Activated T-helper 1 cell treated with Interleukin-2 at 50 U/mL for 16 hours (primary cell): ENCODE results near the gene RAB11FIP3.

Experiments
- DNase-seq: peaks from one replicate; pipeline ENCODE4 v3.0.0-alpha.2; 2020; ENCODE audit warnings: low read depth

The RAB11FIP3 gene

DNA sequence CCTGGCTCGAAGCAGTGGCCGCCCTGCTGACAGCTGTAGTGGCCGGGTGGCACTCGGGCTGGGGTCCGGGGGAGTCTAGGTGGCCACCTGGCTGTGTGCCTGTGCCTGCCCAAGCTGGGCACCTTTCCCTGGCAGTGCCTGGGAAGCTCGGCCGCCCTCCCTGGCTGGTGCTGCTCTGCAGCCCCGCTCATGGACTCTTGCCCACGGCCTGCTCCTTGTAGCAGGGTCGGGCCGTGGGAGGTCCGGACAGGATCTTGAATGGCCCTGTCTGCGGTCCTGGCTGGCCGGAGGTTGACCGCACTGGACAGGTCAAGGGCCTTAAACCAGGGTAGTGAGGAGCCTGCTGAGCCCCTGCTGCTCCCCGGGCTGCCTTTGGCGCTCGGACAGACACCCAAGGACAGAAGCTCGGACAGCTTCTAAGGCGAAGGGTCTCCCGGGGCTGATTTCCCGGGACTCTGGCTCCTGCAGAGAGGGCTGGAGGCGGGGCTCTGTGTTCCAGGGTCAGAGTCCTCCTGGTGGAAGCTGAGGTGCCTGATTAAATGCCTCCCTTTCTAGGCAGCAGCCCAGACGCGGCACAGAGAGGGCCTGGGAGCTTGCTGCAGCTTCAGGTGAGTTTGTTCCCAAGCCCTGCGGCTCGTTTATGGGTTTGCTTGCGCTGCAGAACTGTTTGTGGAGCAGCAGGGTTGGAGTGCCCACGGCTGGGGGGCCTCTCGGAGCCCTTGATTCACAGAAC lies 108.1 kb downstream of the RAB11FIP3 start:
- no peak for DNase-seq

DNA sequence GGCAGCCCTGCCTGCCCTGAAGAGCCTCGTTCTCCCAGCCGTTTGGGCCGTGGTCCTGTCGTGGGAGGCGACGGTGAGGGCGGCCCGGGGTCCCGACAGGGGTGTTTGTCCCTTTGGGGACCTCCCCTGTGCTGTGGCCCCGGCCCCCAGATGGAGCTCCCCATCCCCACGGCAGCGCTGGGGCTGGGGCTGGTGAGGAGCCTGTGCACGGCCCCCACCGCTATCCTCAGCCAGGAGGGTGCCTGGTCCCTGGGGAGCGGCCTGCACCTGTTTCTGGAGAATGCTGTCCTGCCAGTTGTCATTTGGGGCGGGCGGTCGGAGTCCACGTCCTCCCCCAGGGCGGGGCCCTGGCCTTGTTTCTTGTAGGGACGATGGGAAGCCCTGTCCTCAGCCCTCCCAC lies 108.7 kb downstream of the RAB11FIP3 start:
- DNase-seq = no peak

DNA sequence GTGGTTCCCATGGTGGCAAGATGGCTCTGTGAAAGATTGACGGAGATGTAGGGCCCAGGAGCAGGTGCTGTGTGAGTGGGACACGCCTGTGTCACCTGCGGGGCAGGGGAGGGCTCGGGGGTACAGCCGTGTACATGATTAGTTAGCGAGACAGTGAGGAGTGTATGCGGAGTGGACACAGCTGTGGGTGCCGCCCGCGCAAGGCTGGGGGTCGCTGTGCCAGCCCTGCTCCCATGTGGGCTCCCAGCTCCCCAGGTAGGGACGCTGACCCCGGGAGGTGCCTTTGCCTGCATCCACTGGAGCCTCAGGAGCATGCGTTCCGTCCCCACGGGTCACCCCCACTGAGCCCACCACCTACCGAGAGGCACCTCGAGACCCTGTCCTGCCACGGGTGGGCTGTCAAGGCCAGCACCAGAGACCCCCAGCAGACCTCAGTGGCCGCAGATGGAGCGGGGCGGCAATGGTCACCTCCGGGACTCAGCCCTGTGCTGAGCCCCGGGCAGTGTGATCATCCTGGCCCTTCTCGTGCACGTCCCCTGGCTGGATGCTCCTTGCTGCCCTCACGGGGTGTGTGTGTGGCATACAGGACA lies 109.5 kb downstream of the RAB11FIP3 start:
- no peak for DNase-seq

DNA sequence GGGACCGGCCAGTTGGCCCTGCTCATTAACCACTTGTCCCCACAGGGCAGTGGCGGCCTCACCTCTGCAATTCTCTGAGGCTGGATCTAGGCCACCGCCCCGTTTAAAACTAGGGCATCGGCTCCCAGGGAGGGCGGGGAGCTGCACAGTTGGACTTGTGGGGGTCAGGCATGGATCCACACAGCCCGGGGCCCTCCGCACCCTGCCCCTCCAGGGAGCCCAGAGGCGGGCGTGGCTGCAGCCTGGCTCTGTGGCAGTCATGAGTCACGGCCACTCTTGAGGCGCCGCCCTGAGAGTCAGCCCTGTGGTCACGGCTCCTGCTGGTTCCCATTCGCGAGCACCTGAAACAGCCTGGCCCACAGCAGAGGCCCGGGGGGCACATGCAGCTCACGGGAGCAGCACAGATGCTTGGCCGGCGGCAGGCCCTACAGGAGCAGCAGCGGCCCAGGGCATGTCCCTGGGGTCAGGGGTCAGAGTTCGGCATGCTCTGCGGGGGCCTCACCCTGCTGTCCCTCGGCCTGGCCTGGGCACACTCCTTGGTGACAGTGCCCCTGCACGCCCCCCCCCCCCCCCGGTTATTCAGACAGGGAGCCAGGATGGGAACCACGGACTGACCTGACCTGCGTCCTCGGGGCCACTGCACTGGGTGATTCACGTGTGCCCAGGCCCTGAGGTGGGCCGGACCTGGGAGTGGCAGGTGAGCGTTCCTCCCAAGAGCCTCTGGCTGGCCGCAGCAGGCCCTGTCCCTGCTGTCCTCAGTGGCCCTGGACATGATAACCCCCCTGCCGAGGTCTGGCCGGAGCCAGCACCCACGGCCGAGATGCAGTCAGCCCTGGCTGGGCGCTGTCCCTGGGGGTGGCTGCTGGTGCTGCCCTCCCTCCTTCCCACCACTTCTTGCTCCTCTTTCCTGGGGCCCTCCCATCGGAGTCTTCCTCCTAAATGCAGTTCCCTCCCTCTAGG lies 110.3 kb downstream of the RAB11FIP3 start:
- DNase-seq = no peak

DNA sequence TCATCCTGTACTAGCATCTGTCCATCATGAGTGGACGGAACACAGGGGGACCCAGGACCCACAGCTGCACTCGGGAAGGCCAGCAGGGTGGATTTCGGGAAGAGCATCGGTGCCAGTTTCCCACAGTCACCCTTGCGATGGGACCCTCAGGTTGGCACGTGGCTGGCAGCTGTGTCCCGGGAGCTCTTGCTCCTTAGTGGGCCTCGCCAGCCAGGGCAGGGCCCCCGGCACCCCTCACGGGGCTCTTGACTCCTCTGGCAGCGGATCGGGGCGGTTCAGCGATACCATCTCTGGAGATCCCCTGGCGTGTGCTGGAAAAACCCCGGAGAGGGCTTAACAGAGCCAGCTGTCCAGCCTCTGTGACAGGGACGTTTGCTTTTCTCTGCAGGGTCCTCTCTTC lies 111.3 kb downstream of the RAB11FIP3 start:
- no peak for DNase-seq

DNA sequence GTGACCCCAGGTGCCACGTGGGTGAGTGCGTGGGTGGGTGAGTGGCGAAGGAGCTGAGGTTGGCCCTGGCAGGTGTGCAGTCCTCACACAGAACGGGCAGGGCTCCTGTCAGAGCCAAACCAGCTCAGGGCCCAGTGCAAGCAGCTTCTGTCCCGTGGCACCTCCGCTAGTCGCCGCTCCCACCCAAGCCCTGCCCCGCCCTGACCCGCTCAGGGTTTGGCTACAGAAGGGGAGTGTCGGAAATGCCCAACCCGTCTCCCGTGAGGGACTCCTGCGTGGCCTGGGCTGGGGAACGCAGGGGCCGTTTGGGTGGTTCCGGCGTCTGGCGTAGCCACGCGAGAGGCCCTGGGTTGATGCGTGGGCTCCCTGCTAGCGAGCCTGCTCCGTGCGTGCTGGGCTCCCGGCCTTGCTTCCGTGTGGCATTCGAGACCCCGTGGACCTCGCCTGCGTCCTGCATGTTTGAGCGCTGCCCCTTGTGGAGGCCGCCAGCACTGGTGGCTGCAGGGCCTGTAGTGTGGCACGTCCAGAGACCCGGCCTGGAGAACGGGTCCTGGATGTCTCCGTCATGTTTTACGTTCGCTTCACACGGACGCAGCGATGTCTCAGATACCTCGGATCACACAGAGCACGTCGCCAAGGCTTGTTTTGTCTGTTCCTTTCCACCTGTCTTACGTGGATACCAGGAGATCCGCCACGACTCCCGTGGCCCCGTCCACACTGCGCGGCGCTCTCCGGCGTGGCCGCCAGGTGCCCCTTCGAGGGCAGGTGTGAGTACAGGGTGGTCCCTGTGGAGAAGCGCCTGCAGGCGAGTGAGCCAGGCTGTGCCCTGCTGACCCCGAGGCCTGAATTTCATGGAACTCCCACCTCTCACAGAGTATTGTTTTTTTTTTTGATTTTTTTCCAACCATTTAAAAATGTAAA lies 112.2 kb downstream of the RAB11FIP3 start:
- no peak for DNase-seq

DNA sequence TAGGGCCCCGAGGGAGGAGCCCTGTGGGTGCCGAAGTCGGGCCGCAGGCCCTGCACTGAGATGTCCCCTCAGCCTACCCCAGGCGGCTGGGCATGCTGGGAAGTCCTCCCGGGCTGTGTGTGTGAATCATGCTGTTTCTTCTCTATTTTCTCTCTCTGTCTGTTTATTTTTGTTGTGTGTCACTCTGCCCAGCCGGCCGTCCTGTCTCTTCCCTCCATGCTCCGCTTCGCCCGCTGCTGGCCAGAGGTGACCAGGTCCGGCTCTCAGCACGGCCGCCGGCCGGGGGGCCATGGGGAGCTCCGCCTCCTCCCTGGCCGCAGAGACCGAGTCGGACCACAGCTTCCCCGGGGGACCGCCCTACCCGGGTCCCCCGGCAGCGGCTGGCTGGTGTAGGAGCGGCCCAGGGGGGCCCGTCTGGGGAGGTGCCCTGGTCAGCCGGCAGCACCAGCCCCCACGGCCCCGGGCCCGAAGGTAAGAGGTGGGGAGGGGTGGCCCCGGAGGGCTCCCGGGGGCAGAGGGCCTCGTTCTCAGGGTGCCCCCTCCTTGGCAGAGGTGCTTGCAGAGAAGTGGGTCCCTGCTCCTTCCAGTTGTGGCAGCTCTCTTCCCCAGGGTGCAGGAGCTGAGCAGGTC lies 114.6 kb downstream of the RAB11FIP3 start:
- DNase-seq = no peak

DNA sequence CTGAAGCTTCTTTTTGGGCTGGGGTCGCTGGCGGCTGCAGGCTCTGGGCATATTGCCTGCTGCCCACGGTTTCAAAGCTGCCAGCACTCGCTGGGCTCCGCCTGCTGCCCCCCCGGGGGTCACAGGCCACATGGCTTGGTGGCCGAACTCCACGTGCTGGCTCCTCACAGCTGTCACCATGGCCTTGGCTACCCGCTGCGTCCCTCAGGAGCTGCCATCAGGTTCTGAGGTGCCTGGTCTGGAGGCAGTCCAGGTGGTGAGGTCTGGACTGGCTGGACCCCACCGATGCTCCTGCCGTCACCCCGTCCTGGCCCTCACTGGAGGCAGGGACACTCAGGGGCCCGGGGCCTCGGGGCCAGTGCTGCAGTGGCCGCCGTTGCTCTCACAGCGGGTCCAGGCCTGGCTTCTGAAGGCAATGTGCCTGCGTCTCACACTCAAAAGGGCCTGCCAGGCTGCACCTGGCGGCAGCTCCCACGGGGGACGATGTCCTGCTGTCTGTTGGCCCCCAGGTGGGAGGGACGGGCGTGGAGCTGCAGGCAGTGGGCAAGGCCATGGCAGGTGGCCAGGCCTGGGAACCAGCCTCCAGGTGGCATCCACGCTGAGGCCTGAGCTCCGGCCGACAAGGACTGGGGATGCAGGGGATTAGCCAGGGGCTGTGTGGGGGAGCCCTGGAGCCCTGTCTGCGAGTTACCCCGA lies 115.3 kb downstream of the RAB11FIP3 start:
- no peak for DNase-seq

DNA sequence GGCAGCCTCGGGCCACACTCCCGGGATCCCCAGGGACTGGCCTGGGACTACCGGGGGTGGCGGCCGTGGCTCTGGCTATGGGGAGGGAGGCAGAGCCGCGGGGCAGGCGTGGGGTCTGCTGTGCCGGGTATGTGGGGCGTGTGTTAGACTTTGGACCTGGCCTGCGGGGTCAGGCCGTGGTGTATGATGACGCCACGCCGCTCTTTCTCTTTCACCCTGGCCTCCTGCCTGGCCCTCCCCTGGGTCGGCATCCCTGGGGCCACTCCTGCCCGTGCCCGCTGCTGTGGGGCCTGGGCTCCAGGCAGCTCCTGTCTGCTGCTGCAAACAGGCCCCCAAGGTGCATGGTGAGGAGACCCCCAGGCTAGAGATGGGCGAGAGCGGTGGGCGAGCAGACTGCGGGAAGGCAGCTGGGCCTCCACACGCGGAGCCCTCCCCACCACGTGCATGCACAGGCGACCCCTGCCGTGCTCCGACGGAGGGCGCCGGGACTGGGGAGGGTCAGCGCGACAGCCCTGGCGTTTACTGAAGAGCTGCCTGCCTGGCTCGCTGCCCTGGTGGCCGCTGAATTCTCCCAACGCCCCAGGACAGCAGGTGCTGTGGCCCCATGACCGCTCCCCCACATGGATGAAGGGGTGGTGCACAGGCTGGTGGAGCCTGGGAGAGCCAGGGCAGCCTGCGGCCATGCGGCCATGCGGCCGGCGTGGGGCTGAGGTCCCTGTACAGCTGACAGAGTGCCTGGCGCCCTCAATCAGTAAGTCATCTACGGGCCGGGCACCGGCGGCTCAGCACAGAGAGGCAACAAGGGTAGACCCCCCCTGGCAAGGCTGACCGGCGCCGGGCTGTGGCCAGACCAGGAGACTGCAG lies 118.1 kb downstream of the RAB11FIP3 start:
- no peak for DNase-seq

DNA sequence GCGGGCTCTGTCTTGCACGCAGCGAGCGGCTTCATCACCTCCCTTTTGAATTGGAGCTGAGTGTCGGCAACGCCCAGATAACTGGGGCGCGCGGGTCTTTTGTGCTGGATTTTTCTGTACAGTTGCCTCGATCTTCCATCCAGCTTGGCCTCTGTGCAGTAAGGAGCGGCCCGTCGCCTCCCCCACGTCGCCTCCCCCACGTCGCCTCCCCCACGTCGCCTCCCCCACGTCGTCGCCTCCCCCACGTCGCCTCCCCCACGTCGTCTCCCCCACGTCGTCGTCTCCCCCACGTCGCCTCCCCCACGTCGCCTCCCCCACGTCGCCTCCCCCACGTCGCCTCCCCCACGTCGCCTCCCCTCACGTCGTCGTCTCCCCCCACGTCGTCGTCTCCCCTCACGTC lies 119.1 kb downstream of the RAB11FIP3 start:
- DNase-seq = no peak

DNA sequence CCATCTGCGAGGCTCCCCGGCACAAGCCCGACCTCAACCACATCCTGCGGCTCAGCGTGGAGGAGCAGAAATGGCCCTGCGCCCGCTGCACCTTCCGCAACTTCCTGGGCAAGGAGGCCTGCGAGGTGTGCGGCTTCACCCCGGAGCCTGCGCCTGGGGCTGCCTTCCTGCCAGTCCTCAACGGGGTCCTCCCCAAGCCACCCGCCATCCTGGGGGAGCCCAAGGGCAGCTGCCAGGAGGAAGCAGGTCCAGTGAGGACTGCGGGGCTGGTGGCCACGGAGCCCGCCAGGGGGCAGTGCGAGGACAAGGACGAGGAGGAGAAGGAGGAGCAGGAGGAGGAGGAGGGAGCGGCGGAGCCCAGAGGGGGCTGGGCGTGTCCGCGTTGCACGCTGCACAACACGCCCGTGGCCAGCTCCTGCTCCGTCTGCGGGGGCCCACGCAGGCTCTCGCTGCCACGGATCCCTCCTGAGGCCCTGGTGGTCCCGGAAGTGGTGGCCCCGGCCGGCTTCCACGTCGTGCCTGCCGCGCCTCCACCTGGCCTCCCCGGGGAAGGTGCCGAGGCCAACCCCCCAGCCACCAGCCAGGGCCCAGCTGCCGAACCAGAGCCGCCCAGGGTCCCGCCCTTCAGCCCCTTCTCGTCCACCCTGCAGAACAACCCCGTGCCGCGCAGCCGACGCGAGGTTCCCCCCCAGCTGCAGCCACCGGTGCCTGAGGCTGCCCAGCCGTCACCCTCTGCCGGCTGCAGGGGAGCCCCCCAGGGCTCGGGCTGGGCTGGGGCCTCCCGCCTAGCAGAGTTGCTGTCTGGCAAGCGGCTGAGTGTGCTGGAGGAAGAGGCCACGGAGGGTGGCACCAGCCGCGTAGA lies 121.7 kb downstream of the RAB11FIP3 start:
- no peak for DNase-seq

DNA sequence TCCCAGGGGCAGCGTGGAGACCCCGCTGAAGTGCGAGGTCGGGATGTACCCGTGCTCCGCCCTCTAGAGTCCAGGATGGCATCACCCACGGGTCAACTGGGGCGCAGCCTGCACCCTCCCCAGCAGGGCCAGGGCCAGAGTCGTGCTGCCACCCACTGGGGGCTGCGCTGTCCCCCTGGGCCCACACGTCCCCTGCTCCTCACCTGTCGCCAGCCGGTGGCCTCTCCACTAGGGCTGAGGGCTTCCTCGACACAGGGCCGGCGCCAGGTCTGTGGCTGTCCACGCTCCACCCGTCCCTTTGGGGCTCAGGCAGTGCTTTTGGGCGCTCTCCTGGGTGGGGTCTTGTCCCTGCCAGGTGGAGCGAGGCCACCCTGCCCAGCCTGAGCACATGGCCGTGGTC lies 123.1 kb downstream of the RAB11FIP3 start:
- DNase-seq = no peak

DNA sequence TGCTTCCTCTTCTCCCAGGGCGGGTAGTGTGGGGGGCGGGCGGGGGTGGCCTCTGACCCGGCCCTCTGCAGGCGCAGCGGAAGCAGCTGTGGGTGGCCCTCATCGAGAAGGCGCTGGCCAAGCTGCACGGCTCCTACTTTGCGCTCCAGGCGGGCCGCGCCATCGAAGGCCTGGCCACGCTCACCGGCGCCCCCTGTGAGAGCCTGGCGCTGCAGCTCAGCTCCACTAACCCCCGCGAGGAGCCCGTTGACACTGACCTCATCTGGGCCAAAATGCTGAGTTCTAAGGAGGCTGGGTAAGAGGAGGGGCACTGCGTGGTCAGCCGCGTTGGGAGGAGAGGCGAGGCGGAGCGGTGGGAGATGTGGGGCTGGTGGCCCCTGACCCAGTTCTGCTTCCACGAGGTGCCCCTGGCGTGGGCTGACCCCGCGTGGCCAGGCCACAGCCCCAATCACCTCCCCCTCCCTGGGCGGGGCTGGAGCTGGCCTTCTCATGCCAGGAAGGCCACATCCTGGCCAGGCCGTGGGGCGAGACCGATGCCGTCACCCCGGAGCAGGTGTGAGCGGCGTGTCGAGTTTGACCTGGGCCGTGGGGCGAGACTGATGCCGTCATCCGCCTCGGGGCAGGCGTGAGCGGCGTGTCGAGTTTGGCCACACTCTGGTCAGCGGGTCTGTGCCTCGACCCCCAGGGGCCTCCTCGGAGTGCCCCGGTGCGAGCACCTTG lies 124.3 kb downstream of the RAB11FIP3 start:
- no peak for DNase-seq

DNA sequence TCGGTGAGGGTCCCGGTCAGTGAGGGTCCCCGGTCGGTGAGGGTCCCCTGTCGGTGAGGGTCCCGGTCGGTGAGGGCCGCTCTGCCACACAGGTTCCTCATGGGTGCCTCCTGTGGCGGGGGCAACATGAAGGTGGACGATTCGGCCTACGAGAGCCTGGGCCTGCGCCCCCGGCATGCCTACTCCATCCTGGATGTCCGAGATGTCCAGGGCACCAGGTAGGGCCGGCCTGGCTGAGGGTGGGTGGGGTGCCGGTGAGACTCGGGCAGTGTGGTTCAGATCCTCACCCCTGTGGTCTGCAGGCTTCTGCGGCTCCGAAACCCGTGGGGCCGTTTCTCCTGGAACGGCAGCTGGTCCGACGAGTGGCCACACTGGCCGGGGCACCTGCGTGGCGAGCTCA lies 125.8 kb downstream of the RAB11FIP3 start:
- DNase-seq = no peak

DNA sequence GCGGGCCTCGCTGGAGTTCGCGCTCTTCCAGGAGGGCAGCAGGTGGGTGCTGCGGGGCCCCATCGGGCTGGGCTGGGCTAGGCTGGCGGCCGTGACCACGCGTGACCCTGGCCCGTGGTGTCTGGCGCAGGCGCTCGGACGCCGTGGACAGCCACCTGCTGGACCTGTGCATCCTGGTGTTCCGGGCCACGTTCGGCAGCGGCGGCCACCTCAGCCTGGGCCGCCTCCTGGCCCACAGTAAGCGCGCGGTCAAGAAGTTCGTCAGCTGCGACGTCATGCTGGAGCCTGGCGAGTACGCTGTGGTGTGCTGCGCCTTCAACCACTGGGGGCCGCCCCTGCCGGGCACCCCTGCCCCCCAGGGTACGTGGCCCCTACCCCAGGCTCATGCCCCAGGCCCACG lies 126.7 kb downstream of the RAB11FIP3 start:
- DNase-seq = no peak

DNA sequence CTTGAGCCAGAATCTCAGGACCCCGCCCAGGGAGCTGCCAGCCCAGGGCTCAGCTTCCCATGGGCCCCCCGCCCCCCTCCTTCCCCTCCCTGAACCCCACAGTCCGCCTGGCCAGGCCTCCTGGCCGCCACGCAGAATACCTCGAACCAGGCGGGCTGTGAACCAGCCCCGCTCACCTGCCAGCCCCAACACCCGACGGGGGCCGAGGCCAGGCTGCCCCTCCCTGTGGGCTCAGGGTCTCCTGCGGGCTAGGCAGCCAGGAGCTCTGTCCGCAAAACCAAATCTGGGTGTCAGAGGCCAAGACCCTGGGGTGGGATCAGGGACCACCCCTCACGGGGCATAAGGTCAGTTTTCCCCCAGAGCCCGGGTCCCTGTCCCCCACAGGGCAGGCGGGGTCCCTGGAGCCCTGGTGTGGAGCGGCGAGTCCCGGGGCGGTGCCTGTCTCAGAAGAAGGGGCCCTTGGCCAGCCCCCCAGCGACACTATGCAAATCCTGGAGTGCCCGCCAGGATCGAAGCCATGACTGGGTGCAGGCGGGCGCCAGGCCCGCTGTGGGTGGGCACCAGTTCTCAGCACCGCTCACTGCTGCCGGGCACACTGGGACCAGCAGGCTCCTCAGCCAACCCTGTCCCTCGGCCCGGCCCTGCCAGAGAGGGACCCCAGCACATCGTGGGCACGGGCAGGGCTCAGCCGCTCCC lies 128.3 kb downstream of the RAB11FIP3 start:
- DNase-seq = no peak

DNA sequence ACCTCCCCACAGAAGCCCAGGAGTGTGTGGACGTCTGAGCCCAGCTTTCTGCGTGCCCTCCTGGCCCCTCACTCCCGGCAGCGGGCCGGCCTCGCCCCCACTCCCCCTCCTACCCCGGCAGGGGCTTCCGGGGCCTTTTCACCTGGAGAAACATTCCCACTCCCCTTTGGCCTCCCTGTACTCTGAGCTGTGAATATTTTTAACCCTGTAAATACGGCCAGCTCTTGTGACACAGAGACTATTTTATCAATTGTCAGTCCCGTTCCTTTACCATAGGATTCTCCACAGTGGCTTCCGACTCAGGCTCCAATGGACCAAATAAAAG lies 128.8 kb downstream of the RAB11FIP3 start:
- no peak for DNase-seq
